GM18909 (cell line): ENCODE data around the gene NLRP4.

Experiments used
- ATAC-seq: cut with Tn5 transposase; IDR thresholded peaks from one replicate; pipeline ENCODE4 v1.9.1; 2021; ENCODE audit warnings: mild to moderate bottlenecking; ENCODE audit not compliant: unreplicated experiment, poor library complexity

Gene NLRP4, protein sequence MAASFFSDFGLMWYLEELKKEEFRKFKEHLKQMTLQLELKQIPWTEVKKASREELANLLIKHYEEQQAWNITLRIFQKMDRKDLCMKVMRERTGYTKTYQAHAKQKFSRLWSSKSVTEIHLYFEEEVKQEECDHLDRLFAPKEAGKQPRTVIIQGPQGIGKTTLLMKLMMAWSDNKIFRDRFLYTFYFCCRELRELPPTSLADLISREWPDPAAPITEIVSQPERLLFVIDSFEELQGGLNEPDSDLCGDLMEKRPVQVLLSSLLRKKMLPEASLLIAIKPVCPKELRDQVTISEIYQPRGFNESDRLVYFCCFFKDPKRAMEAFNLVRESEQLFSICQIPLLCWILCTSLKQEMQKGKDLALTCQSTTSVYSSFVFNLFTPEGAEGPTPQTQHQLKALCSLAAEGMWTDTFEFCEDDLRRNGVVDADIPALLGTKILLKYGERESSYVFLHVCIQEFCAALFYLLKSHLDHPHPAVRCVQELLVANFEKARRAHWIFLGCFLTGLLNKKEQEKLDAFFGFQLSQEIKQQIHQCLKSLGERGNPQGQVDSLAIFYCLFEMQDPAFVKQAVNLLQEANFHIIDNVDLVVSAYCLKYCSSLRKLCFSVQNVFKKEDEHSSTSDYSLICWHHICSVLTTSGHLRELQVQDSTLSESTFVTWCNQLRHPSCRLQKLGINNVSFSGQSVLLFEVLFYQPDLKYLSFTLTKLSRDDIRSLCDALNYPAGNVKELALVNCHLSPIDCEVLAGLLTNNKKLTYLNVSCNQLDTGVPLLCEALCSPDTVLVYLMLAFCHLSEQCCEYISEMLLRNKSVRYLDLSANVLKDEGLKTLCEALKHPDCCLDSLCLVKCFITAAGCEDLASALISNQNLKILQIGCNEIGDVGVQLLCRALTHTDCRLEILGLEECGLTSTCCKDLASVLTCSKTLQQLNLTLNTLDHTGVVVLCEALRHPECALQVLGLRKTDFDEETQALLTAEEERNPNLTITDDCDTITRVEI

DNA sequence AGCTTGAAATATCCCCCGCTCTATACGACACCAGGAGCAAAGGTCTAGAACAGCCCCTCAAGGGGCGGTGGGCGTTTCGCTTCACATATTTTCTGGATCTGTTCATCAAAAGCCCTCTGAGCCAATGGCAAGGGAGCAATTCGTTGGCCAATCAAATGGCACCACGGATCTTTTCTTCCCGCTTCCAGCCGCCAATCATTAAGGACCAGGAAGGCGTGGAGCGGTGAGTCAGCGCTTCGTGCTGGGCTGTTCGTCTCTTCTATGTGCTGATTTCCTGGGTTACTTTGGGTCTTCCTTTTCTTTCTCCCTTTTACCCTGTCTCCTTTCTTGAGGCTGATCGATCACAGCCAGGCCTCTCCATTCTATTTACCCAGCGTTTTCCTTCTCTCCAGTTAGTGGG, at the start of gene NLRP4:
NLRP4 (plus strand) TSS at position 201 of the 400 bp plus-strand sequence. CDS start 15,541 bp downstream, outside the sequence.
- ATAC-seq: no peak

DNA sequence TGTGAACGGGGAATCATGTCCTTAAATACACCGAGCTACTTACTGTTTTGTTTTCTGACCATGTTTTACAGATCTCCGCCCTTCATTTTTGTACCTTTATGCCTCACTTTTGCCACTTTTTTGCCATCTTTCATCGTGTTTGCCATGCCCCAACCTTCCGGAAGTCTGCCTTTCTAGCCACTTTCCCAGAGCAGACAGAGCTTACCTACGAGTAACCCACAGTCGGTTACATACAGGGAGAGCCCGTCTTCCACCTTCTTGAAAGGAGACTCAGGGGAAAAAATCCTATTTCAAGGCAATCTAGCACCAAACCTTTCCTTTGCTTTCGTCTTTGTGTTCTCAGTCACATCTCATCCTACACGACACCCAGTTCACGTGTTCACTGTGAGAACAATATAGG, 41.3 kb upstream of the NLRP4 start:
- ATAC-seq: no peak

DNA sequence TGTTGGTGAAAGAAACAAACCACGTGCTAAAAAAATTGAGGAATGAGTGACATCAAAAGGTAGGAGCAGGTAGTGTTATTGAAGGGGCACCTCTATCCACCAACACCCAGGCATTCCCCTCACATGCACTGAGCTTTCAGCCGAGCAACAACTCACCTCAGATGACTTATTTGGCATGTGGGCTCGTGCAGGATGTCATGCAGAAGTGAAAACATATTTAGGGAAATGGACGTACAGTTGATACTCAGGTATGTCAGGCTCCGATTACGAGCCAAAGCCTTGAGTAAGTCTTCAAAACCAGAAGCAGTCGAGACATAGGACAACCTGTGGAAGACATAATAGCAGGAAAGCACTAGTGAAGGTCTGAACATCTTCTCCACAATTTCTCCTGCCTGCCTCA, 34.9 kb upstream of the NLRP4 start:
- no peak for ATAC-seq

DNA sequence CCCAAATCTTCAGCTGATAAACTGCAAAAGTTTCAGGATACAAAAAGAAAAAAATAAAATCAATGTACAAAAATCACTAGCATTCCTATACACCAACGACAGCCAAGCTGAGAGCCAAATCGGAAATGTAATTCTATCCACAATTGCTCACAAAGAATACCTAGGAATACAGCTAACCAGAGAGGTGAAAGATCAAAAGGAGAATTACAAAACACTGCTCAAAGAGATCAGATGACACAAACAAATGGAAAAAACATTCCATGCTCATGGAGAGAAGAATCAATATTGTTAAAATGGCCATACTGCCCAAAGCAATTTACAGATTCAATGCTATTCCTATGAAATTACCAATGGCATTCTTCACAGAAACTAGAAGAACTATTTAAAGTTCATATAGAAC, 34.1 kb upstream of the NLRP4 start:
- no peak for ATAC-seq

DNA sequence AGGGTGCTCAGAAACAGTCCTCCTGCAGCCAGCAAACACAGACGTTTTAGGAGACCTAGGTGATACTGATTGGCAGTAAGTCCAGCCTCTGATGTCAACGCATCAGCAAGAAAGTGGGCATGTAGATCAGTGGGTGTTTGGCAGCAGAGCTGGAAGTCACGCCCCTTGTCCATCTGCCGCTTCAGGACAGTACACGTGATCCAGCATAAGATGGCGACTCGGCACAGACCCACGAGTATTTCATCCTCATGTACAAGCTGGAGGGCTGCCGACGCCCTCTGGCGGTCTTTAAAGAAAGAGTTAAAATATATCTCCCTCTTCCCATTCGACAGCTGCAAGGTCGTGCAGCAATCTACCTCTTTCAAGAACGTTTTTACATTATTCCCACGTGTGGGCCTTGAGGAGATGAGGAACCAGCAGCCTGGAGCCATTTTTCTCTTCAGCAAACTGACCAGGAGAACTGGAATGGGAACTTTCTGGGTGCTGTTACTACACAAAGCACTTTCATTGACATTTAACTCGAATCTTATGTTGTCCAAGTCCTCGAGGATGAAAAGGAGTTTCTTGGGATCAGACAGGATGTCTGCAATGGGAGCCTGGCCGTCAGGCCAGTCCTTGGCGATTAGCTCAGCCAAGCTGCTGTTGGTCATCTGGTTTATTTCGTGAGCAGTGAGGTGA, 26.8 kb upstream of the NLRP4 start:
- ATAC-seq: no peak

DNA sequence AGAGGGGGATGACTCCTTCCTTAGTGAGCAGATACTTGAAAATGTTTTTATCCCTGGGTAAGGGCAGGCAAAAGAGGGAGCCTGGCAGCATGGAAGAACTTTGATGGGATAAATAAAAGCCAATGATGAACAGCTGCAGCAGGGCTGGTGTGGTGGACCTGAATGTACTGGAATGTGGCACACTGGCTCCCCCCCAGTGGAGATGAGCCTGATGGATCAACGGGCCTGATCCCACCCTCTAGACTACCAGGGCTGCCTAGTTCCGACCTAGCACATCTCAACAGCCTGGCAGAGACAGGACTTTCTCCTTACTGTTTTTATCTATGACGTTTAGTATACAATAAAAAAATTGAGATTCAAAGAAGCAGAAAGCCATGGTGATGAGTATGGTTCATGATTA, 25.0 kb upstream of the NLRP4 start:
- ATAC-seq: no peak

DNA sequence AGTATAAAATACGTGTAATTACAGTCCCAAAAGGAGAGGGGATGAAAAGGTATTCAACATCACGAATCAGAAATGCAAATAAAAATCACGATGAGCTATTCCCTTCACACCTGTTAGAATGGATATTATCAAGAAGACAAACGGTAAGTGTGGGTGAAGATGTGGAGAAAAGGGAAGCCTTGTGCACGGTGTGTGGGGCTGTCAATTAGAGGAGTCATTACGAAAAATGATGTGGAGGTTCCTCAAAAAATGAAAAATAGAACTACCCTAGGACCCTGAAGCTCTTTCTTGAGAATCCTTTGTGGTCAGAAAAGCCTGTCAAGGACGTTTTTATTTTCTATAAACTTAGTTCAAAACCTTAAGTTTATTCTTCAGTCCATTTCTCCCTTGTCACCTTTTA, 23.9 kb upstream of the NLRP4 start:
- no peak for ATAC-seq

DNA sequence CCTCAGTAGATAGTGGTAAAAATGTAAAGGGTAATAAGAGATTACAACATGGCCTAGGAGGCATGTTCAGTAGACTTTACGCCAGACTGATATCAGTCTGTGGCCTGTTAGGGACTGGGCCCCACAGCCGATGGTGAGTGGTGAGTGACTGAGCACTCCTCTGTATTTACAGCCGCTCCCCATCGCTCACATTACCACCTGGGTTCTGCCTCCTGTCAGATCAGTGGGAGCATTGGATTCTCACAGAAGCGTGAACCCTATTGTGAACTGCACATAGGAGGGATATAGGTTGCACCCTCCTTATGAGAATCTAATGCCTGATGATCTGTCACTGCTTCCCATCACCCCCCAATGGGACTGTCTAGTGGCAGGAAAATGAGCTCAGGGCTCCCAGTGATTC, 22.4 kb upstream of the NLRP4 start:
- ATAC-seq: no peak

DNA sequence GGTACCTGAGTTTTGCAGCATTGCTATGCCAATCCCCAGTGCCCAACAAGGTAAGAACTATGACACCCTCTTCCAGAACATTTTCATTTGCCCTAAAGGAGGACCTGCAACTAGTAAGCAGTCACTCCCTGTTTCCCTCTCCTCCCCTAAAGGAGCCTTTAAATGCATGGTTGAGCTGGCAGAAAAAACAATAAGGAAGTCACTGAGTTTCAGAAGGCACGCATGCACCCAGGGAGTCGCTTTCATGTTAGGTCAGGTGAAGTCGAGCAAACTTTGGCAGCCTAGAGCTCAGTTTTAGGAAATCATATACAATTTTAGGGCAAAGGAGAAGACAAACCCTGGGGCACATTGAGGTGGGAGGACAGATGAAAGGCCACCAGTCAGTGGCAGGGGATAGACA, 16.3 kb upstream of the NLRP4 start:
- ATAC-seq: no peak

DNA sequence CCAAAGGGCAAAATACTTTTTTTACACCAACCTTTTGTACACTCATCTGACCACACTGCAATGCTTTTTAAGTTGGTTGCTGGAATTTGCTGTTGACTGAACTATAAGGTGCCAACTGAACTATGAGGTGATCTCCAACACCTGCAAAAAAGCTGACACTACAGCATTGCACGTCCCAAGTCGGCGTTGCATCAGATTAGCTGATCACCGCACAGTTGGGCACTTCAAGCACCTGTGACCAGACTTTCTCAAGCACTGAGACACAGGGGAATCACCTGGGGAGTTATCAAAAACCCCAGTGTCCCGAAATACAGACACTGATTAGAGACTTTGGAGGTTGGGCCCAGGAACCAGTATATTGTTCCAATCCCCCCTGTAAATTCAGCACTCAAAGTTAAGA, 5.7 kb upstream of the NLRP4 start:
- ATAC-seq: no peak

DNA sequence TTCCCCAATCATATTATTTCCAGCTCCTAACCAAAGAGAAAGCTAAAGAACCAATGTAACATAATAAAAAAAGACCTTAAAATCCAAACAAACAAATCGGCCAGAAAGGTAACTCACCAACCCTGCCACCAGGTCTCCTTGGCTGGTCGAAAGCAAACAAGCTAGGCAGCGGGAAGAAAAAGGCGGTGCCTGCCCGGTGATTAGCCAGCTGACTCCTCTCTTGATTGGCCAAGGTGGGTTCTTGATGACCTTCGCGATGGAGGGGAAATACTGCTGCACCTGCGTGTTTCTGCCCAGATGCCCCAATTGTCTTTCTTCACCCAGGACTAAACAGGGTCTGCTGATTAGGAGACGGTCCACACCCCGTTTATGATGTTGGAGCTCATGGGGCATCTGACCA, 4.5 kb upstream of the NLRP4 start, which contains the start of gene NLRP11:
NLRP11 (minus strand) TSS at position 154 of the 400 bp plus-strand sequence. CDS start 13,825 bp downstream, outside the sequence.
- ATAC-seq: no peak

DNA sequence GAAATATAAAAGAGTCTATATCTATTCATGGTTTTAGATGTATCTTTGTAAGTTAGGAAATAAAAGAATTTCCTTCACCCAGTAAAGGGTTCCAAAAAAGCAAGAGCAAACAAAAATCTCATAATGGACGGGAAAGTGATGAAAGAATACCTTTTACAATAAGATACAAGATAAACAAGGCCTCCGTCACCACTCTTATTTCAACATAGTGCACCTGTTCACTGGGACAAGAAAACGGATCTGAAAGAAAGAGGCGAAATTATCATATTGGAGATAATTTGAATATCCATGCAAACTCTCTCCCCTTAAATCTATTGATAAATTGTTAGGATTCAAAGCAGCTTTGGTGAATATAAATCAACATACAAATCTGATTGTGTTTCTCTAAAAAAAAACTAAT, 3.7 kb upstream of the NLRP4 start:
- ATAC-seq: no peak

DNA sequence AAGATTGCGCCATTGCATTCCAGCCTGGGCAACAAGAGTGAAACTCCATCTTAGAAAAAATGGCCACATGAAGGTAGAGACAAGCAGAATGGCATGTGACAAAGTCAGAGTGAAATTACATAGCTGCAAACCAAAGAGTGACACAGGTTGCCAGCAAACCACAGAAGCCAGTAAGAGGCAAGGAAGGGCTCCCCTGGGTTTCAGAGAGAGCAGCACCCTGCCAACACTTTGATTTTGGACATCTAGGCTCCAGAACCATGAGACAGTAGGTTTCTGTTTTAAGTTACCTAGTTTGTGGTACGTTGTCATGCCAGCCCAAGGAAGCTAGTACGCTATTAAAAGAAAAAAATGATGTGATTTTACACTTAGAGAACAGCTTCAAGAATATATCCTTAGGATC, 1.9 kb downstream of the NLRP4 start:
- no peak for ATAC-seq

DNA sequence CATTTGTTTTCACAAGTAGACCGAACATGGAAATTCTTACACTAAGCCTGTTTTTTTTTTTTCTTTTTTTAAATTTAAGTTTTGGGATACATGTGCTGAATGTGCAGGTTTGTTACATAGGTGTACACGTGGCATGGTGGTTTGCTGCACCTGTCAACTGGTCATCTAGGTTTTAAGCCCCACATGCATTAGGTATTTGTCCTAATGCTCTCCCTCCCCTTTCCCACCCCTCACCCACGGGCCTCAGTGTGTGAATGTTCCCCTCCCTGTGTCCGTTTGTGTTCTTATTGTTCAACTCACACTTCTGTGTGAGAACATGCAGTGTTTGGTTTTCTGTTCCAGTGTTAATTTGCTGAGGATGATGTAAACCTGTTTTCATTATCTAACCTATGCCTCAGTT, 2.6 kb downstream of the NLRP4 start:
- ATAC-seq: no peak

DNA sequence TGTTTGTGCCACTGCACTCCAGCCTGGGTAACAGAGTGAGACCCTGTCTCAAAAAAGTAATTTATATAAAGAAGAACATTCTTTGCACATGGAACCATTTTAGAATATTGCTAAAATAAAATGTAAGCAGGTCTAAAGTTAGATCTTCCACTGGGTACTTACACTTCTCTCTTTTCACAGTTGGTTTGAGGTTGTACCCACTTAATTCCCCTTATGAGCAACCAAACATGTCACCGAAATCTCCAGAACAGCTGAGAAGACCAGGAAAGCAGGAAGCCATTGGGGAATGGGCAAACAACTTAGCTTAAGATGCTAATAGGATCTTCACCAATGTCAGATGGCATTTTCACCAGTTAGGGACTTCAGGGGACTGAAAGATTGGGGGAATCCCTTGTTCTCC, 18.8 kb downstream of the NLRP4 start:
- no peak for ATAC-seq

DNA sequence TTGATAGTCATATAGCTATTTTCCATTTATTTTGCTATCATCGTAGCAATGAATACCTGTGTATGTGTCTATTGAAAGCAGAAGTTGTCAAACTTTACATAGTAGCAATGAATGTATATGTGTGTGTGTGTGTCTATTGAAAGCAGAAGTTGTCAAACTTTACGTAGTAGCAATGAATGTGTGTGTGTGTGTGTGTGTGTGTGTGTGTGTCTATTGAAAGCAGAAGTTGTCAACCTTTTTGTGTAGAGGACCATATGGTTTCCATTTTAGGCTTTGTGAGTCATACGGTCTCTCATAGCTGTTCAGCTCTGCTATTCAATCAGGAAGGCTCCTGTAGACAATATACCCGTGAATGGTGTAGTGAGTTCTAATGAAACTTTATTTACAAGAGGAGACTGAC, 20.8 kb downstream of the NLRP4 start:
- no peak for ATAC-seq

DNA sequence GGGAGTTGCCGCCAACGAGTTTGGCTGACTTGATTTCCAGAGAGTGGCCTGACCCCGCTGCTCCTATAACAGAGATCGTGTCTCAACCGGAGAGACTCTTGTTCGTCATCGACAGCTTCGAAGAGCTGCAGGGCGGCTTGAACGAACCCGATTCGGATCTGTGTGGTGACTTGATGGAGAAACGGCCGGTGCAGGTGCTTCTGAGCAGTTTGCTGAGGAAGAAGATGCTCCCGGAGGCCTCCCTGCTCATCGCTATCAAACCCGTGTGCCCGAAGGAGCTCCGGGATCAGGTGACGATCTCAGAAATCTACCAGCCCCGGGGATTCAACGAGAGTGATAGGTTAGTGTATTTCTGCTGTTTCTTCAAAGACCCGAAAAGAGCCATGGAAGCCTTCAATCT, 21.6 kb downstream of the NLRP4 start:
- no peak for ATAC-seq

DNA sequence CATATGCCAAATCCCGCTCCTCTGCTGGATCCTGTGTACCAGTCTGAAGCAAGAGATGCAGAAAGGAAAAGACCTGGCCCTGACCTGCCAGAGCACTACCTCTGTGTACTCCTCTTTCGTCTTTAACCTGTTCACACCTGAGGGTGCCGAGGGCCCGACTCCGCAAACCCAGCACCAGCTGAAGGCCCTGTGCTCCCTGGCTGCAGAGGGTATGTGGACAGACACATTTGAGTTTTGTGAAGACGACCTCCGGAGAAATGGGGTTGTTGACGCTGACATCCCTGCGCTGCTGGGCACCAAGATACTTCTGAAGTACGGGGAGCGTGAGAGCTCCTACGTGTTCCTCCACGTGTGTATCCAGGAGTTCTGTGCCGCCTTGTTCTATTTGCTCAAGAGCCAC, 22.1 kb downstream of the NLRP4 start:
- no peak for ATAC-seq

DNA sequence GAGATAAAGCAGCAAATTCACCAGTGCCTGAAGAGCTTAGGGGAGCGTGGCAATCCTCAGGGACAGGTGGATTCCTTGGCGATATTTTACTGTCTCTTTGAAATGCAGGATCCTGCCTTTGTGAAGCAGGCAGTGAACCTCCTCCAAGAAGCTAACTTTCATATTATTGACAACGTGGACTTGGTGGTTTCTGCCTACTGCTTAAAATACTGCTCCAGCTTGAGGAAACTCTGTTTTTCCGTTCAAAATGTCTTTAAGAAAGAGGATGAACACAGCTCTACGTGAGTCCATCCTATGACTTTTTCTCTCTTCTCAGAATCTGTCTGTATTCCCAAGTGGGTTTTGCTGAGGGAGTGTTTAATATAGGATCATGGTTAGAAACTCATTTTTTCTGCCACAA, 22.6 kb downstream of the NLRP4 start:
- ATAC-seq: no peak

DNA sequence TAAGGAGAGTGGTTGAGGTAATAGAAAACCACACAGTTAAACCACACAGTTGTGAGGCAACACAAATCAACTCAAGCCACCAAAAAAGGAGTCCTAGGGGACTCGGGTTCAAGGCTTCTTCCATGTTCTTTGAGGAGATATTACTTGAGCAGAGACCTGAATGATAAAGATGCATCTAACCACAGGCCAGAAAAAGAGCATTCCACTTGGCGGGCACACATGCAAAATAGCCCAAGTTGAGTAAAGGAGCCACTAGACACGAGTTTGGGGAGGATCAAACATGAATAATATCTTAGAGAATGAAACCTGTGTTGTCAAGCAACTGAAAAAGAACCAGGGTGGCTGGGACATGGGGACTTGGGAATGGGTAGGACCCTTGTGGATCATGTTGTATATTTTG, 30.2 kb downstream of the NLRP4 start:
- no peak for ATAC-seq

DNA sequence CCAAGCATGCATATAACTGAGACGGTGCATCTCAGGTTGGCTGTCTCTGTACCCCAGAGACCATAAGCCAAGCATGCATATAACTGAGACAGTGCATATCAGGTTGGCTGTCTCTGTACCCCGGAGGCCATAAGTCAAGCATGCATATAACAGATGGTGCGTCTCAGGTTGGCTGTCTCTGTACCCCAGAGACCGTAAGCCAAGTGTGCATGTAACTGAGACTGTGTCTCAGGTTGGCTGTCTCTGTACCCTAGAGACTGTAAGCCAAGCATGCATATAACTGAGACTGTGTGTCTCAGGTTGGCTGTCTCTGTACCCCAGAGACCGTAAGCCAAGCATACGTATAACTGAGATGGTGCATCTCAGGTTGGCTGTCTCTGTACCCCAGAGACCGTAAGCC, 30.8 kb downstream of the NLRP4 start:
- ATAC-seq: no peak
